Mesendoderm (in vitro differentiated cells): ENCODE measurements around the gene SYNE2.
"Not testable (repeated sequence)": the region's sequence is repeated elsewhere in the genome, so short reads cannot be mapped to it uniquely, and the experiment has no call there.

Experiments used
- DNase-seq: peaks from one replicate; pipeline ENCODE4 v3.0.0; 2013
- H2AK5ac ChIP-seq: 2 replicates; pipeline ENCODE4 v1.6.1; 2013; ENCODE audit warnings: low read length, inconsistent platforms
- H2BK120ac ChIP-seq: 2 replicates; pipeline ENCODE4 v1.6.1; 2013; ENCODE audit warnings: low read depth, mild to moderate bottlenecking, low read length, moderate library complexity, mixed read lengths
- H2BK15ac ChIP-seq: replicated peaks from 2 replicates; pipeline ENCODE4 v1.6.1; 2013; ENCODE audit warnings: low read depth, mild to moderate bottlenecking, moderate library complexity
- H2BK5ac ChIP-seq: 2 replicates; pipeline ENCODE4 v1.6.1; 2013; ENCODE audit warnings: low read length, inconsistent platforms
- H3K18ac ChIP-seq: 2 replicates; pipeline ENCODE4 v1.6.1; 2013; ENCODE audit warnings: mild to moderate bottlenecking, low read length, mixed read lengths
- H3K23ac ChIP-seq: one replicate; pipeline ENCODE4 v1.6.1; 2013; ENCODE audit warnings: low read length
- H3K27ac ChIP-seq: 2 replicates; pipeline ENCODE4 v1.5.1; 2013; ENCODE audit warnings: low read depth, mild to moderate bottlenecking, inconsistent platforms, low read length, moderate library complexity
- H3K27me3 ChIP-seq: 2 replicates; pipeline ENCODE4 v1.6.1; 2013; ENCODE audit warnings: low read length, control low read depth, mild to moderate bottlenecking, inconsistent platforms; ENCODE audit not compliant: insufficient read depth, poor library complexity
- H3K36me3 ChIP-seq: 2 replicates; pipeline ENCODE4 v1.6.1; 2013; ENCODE audit warnings: low read length, inconsistent platforms; ENCODE audit not compliant: control insufficient read depth, insufficient read depth
- H3K4ac ChIP-seq: one replicate; pipeline ENCODE4 v1.6.1; 2013; ENCODE audit warnings: low read depth, mild to moderate bottlenecking, low read length, moderate library complexity
- H3K4me1 ChIP-seq: 2 replicates; pipeline ENCODE4 v1.6.1; 2013; ENCODE audit warnings: low read depth, low read length, inconsistent platforms; ENCODE audit not compliant: control insufficient read depth
- H3K4me2 ChIP-seq: 2 replicates; pipeline ENCODE4 v1.6.1; 2013; ENCODE audit warnings: low read length
- H3K4me3 ChIP-seq: 2 replicates; pipeline ENCODE4 v1.5.1; 2013; ENCODE audit warnings: mild to moderate bottlenecking, low read length
- H3K56ac ChIP-seq: one replicate; pipeline ENCODE4 v1.6.1; 2013; ENCODE audit warnings: low read length
- H3K79me1 ChIP-seq: 2 replicates; pipeline ENCODE4 v1.6.1; 2013; ENCODE audit warnings: low read length, inconsistent platforms
- H3K79me2 ChIP-seq: 2 replicates; pipeline ENCODE4 v1.6.1; 2013; ENCODE audit warnings: mild to moderate bottlenecking, low read length; ENCODE audit not compliant: control insufficient read depth, insufficient read depth
- H3K9ac ChIP-seq: 2 replicates; pipeline ENCODE4 v1.6.1; 2013; ENCODE audit warnings: low read length, inconsistent platforms
- H4K5ac ChIP-seq: one replicate; pipeline ENCODE4 v1.6.1; 2013; ENCODE audit warnings: low read length
- H4K8ac ChIP-seq: one replicate; pipeline ENCODE4 v1.6.1; 2013; ENCODE audit warnings: low read depth, mild to moderate bottlenecking, control low read depth, low read length, moderate library complexity
- WGBS: extraction: QIAGEN DNeasy Blood & Tissue Kit; methylation state at CpG from one replicate; pipeline ENCODE4 v1.1.7; 2013; ENCODE audit warnings: low lambda C conversion rate, missing lambda C conversion rate; ENCODE audit not compliant: insufficient coverage; ENCODE audit errors: extremely low coverage; 5-methylcytosine and 5-hydroxymethylcytosine counted together

Gene SYNE2

DNA sequence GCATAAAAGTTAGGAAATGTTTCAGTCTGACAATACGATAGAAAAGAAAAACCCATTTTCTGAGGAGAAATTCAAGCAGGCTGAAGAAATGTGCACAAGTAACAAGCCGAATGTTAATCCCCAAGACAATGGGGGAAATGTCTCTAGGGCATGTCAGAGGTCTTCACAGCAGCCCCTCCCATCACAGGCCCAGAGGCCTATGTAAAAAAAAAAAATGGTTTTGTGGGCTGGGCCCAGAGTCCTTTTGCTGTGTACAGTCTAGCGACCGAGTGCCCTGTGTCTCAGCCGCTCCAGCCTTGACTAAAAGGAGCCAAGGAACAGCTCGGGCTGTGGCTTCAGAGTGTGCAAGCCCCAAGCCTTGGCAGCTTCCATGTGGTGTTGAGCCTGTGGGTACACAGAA, 190.5 kb downstream of the SYNE2 start:
- H3K36me3 ChIP-seq, H3K4me2 ChIP-seq, H3K56ac ChIP-seq, H3K4me1 ChIP-seq, H4K8ac ChIP-seq, H3K9ac ChIP-seq, H2BK15ac ChIP-seq, H3K4me3 ChIP-seq, H2BK5ac ChIP-seq, H2BK120ac ChIP-seq, DNase-seq, H2AK5ac ChIP-seq, H3K79me1 ChIP-seq, H3K27me3 ChIP-seq, H4K5ac ChIP-seq, H3K4ac ChIP-seq, H3K18ac ChIP-seq, H3K79me2 ChIP-seq, H3K23ac ChIP-seq, H3K27ac ChIP-seq: not testable (repeated sequence)
- no CpG with 5 or more reads among the region's 6 CpGs for WGBS

DNA sequence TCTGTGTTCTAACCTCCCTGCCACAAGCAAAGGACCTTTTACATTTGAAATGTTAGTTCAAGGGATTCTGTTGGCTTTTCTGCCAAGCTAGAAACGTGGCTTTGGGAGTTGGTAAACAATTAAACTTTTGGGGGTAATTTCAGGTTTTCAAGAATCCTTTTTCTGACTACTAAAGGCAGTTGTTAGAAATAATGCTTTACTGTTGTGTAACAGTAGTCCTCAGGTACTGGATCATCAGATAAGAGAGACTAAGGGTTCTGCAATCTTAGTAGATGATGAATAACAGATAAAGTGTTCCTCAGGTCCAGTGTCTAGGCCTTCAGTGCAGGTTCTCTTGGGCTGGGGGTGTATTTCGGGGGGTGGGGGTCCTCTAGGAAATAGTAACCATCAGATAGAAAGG, 192.3 kb downstream of the SYNE2 start:
- Histone ChIP-seq H3K27ac (no peak overlapping the region), H3K18ac (no peak overlapping the region), H3K56ac (no peak overlapping the region), H3K27me3 (no peaks in the 10 kb centered on the region), H4K5ac (no peak overlapping the region), H4K8ac (no peak overlapping the region), H3K4me3 (no peak overlapping the region), H2BK120ac (no peak overlapping the region), H3K4me1 (no peaks in the 10 kb centered on the region), H3K79me2 (no peaks in the 10 kb centered on the region), H3K36me3 (no peaks in the 10 kb centered on the region), H3K4me2 (no peak overlapping the region), H2BK15ac (no peak overlapping the region), H3K23ac (no peak overlapping the region), H2BK5ac (no peak overlapping the region), H3K9ac (no peak overlapping the region), H3K4ac (no peak overlapping the region), H3K79me1 (no peaks in the 10 kb centered on the region), H2AK5ac (no peak overlapping the region)
- WGBS, result no CpG with 5 or more reads among the region's 2 CpGs
- DNase-seq, result no peak

DNA sequence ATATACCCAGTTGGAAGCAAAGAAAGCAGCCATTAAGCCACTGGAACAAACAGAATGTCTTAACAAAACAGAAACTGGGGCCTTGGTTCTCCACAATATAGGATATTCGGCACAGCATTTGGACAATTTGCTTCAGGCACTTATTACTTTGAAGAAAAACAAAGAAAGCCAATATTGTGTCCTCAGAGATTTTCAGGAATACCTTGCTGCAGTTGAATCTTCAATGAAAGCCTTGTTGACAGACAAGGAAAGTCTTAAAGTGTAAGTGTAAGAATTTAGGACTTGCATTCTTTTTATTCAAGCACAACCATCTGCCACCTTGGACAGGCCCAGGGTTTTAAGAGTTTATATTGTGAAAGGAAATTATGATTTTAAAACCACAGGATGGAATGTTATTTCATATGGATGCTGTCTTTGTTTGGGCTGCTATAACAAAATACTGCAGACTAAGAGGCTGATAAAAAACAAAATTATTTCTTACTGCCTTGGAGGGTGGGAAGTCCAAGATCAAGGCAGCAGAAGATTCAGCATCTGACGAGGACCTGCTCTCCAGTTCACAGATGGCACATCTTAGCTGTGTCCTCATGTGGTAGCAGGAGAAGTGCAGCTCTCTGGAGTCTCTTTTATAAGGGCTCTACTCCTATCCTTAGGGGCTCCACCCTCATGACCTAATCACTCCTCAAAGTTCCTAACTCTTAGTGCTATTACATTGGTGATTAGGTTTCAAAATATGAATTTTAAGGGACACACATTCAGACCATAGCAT, 197.0 kb downstream of the SYNE2 start:
- Histone ChIP-seq H3K36me3 (no peaks in the 10 kb centered on the region), H3K4me3 (no peak overlapping the region), H3K4me1 (no peaks in the 10 kb centered on the region), H2AK5ac (no peak overlapping the region), H3K18ac (no peak overlapping the region), H2BK120ac (no peak overlapping the region), H3K27me3 (no peaks in the 10 kb centered on the region), H2BK5ac (no peak overlapping the region), H3K4ac (no peak overlapping the region), H3K79me1 (no peaks in the 10 kb centered on the region), H3K79me2 (no peaks in the 10 kb centered on the region), H3K4me2 (no peak overlapping the region), H3K56ac (no peak overlapping the region), H4K8ac (no peak overlapping the region), H3K9ac (no peak overlapping the region), H3K27ac (no peak overlapping the region), H4K5ac (no peak overlapping the region), H2BK15ac (no peak overlapping the region), H3K23ac (no peak overlapping the region)
- no CpG with 5 or more reads among the region's 2 CpGs for WGBS
- no peak for DNase-seq

DNA sequence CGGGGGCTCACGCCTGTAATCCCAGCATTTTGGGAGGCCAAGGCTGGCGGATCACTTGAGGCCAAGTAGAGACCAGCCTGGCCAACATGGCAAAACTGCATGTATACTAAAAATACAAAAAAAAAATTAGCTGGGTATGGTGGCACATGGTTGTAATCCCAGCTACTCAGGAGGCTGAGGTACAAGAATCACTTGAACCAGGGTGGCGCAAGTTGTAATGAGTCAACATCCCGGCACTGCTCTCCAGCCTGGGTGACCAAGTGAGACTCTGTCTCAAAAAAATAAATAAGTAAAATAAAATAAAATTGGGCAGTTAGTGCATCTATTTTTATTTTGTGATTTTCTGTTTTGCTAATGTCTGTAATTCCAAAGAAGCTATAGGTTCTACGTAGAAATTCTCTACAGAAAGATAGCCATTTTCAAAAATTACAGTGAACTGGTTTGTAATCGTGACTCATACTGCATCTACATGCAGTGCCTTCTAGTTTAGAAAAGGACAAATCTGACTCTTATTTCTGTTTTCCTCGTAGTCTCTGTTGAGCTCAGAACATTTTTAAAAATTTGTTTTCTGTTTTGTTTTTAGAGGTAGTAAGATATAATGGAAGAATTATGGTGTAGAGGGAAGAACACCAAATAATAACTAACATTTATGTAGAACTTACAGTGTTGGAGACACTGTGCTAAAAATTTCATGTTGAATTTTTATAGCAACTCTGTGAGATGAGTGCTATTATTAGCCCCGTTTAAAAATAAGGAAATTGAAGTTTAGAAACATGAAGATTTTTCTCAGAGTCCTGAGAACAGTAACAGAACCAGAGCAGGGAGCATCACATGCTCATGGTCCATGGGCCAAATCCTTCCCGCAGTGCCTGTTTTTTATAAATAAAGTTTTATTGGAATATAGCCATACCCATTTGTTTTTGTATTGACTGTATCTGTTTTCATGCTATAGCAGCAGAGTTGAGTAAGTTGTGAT, 201.2 kb downstream of the SYNE2 start:
- Histone ChIP-seq H3K18ac (no peak overlapping the region), H3K4me1 (no peaks in the 10 kb centered on the region), H2BK120ac (no peak overlapping the region), H2BK5ac (no peak overlapping the region), H3K27me3 (no peaks in the 10 kb centered on the region), H2AK5ac (no peak overlapping the region), H3K79me2 (no peaks in the 10 kb centered on the region), H3K4me3 (no peak overlapping the region), H2BK15ac (no peak overlapping the region), H3K36me3 (no peaks in the 10 kb centered on the region), H3K23ac (no peak overlapping the region), H3K56ac (no peak overlapping the region), H4K5ac (no peak overlapping the region), H3K4ac (no peak overlapping the region), H3K4me2 (no peak overlapping the region), H3K27ac (no peak overlapping the region), H3K79me1 (no peaks in the 10 kb centered on the region), H4K8ac (no peak overlapping the region), H3K9ac (no peak overlapping the region)
- DNase-seq, result no peak
- no CpG with 5 or more reads among the region's 10 CpGs for WGBS

DNA sequence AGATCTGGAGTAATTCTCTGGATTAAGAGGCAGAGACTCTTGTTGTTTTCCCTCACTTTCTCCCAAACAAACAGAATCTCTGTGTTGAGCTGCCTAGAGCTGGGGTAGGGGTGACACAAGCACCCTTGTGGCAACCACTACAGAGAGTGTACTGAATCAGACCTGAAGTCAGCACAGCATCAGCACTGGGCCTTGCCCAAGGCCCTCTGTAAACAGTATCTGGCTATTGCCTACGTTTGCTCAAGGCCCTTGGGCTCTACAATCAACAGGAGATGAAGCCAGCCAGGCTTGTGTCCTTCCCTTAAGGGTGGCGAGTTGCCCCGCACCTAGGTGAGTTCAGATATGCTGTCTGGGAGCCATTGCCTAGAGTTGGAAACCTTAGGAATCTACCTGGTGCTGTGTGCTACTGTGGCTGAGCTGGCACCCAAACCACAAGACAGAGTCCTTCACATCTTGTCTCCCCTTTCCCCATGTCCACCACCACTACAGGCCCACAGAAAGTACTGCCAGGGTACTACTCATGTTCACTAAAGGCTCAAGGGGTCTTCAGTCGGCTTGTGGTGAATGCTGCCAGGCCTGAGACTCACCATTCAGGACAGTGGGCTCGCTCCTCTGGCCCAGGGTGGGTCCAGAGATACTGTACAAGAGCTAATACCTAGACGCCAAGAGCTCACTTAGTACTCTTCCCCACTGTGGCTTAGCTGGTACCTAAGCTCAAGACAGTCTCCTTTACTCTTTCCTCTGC, 206.8 kb downstream of the SYNE2 start:
- Histone ChIP-seq H3K23ac (no peak overlapping the region), H2BK5ac (no peak overlapping the region), H3K79me2 (no peaks in the 10 kb centered on the region)

More for the DNA sequence above, 206.8 kb downstream of the SYNE2 start:
- no peak overlapping the region for H3K4me2 ChIP-seq
- no peak overlapping the region for H3K56ac ChIP-seq
- H3K9ac ChIP-seq, result no peak overlapping the region
- no peaks in the 10 kb centered on the region for H3K36me3 ChIP-seq
- no peaks in the 10 kb centered on the region for H3K79me1 ChIP-seq
- no peak for DNase-seq
- no peak overlapping the region for H4K5ac ChIP-seq
- H3K27ac ChIP-seq, result no peak overlapping the region
- H2BK120ac ChIP-seq, result no peak overlapping the region
- H3K4ac ChIP-seq, result no peak overlapping the region
- H3K18ac ChIP-seq, result no peak overlapping the region
- H3K4me3 ChIP-seq, result no peak overlapping the region
- no peak overlapping the region for H2BK15ac ChIP-seq
- peaks cover 2% of the 10 kb centered on the region for H3K4me1 ChIP-seq
- WGBS, result no CpG with 5 or more reads among the region's 6 CpGs
- H4K8ac ChIP-seq, result no peak overlapping the region
- H2AK5ac ChIP-seq, result no peak overlapping the region
- no peaks in the 10 kb centered on the region for H3K27me3 ChIP-seq
